HCT116 (cell line): ENCODE measurements around the gene RPTOR. TPM values are rescaled to one million over a fixed set of nuclear protein-coding genes. Genes with fewer than 3 reads are reported as not detected.

ENCODE experiments used
- ATAC-seq: fragments of 200-7000 bp; cut with Tn5 transposase; 2 replicates; pipeline ENCODE4 v1.9.1; 2020; ENCODE audit warnings: mild to moderate bottlenecking, moderate library complexity
- BruUV-seq: library from RNA; stranded (reverse); fragments of 400-500 nt; replicated peaks from 2 replicates; lab custom pipeline; 2021; lab: Mats Ljungman, UMichigan
- CTCF ChIA-PET: fragments of 300-600 bp; sonication (Branson Sonifier 250); formaldehyde crosslinking; loops from one replicate; lab custom pipeline; 2021; ENCODE audit warnings: antibody characterized with exemption; lab: Charles Lee
- POLR2A ChIA-PET: fragments of 300-600, 350-600 bp; sonication (Branson Sonifier 250); formaldehyde crosslinking; loops from one replicate; lab custom pipeline; 2021; ENCODE audit warnings: antibody characterized with exemption; lab: Charles Lee
- RAD21 ChIA-PET, 2 experiments: fragments of 300-600 bp; sonication (Branson Sonifier 250); formaldehyde crosslinking; loops; one replicate each; lab custom pipeline; 2023; ENCODE audit warnings: low total read pairs in 2 of 2; ENCODE audit not compliant: uncharacterized antibody in 2 of 2, unreplicated experiment in 2 of 2, low non-redundant PET in 1 of 2; lab: Charles Lee
- DNase-seq: peaks from one replicate; pipeline ENCODE4 v3.0.0-alpha.2; 2010; ENCODE audit warnings: low read depth, low spot score
- H2AFZ ChIP-seq: fragments of 200-600 bp; shearing (Covaris generic), sonication (generic); 2 replicates; pipeline ENCODE4 v1.6.1; 2017; ENCODE audit warnings: low read depth, mixed run types, mixed read lengths, antibody characterized with exemption, low read length; ENCODE audit not compliant: poor library complexity, severe bottlenecking
- H3K27ac ChIP-seq: 2 replicates; pipeline ENCODE4 v1.5.1; 2012; ENCODE audit warnings: low read depth, low read length
- H3K27me3 ChIP-seq: fragments of 200-600 bp; sonication (generic); 2 replicates; pipeline ENCODE4 v1.6.1; 2016; ENCODE audit warnings: mixed run types, low read length, mixed read lengths; ENCODE audit not compliant: insufficient read depth
- H3K36me3 ChIP-seq, 2 experiments: fragments of 200-500 bp in 1 of 2; fragments of 200-600 bp in 1 of 2; sonication (Bioruptor generic) in 1 of 2; sonication (generic) in 1 of 2; 2 replicates each; pipeline versions ENCODE4 v1.5.1 to v1.6.1; 2014 to 2016; ENCODE audit warnings: low read length in 2 of 2, inconsistent platforms in 1 of 2, mixed read lengths in 1 of 2, mixed run types in 1 of 2; ENCODE audit not compliant: insufficient read depth in 2 of 2, control insufficient read depth in 1 of 2
- H3K4me1 ChIP-seq, 2 experiments: fragments of 200-600 bp in 1 of 2; sonication (generic) in 1 of 2; 2 replicates each; pipeline versions ENCODE4 v1.5.1 to v1.6.1; 2012 to 2017; ENCODE audit warnings: low read length in 2 of 2, inconsistent platforms in 1 of 2, mild to moderate bottlenecking in 1 of 2, mixed read lengths in 1 of 2, mixed run types in 1 of 2, moderate library complexity in 1 of 2; ENCODE audit not compliant: insufficient read depth in 2 of 2, control insufficient read depth in 1 of 2
- H3K4me2 ChIP-seq: fragments of 200-600 bp; sonication (generic); 2 replicates; pipeline ENCODE4 v1.6.1; 2017; ENCODE audit warnings: mixed run types, low read length, mixed read lengths
- H3K4me3 ChIP-seq, 2 experiments: fragments of 200-600 bp in 1 of 2; sonication (generic) in 1 of 2; replicated peaks in 1 of 2; 2 replicates each; pipeline ENCODE4 v1.5.1; 2011 to 2016; ENCODE audit warnings: low read length in 2 of 2, control low read depth in 1 of 2, low read depth in 1 of 2, mild to moderate bottlenecking in 1 of 2, mixed read lengths in 1 of 2, mixed run types in 1 of 2
- H3K79me2 ChIP-seq: fragments of 200-600 bp; sonication (generic); 2 replicates; pipeline ENCODE4 v1.6.1; 2017; ENCODE audit warnings: mild to moderate bottlenecking, mixed run types, low read length, moderate library complexity, mixed read lengths; ENCODE audit not compliant: insufficient read depth
- H3K9ac ChIP-seq: fragments of 200-600 bp; sonication (generic); 2 replicates; pipeline ENCODE4 v1.6.1; 2016; ENCODE audit warnings: low read length, mixed read lengths
- H3K9me2 ChIP-seq: fragments of 200-600 bp; sonication (generic), shearing (Covaris generic); 2 replicates; pipeline ENCODE4 v1.6.1; 2017; ENCODE audit warnings: mixed run types, mild to moderate bottlenecking, moderate library complexity; ENCODE audit not compliant: insufficient read depth
- H3K9me3 ChIP-seq, 2 experiments: fragments of 200-500 bp in 1 of 2; fragments of 200-600 bp in 1 of 2; sonication (Bioruptor generic) in 1 of 2; sonication (generic) in 1 of 2; 2 replicates each; pipeline ENCODE4 v1.6.1; 2014 to 2017; ENCODE audit warnings: low read length in 2 of 2, mixed read lengths in 2 of 2, inconsistent platforms in 1 of 2, low read depth in 1 of 2, mild to moderate bottlenecking in 1 of 2, mixed run types in 1 of 2, moderate library complexity in 1 of 2; ENCODE audit not compliant: control insufficient read depth in 1 of 2, insufficient read depth in 1 of 2
- H4K20me1 ChIP-seq: fragments of 200-600 bp; sonication (generic), shearing (Covaris generic); 2 replicates; pipeline ENCODE4 v1.6.1; 2017; ENCODE audit warnings: mixed run types, mild to moderate bottlenecking, moderate library complexity; ENCODE audit not compliant: insufficient read depth
- EGR1 ChIP-seq: IDR thresholded peaks from 2 replicates; pipeline ENCODE4 v1.6.1; 2012; ENCODE audit warnings: low read depth
- EZH2 ChIP-seq: fragments of 200-600 bp; sonication (generic); IDR thresholded peaks from 2 replicates; pipeline ENCODE4 v1.6.1; 2017; ENCODE audit warnings: antibody characterized with exemption, mixed run types
- JUND ChIP-seq: IDR thresholded peaks from 2 replicates; pipeline ENCODE4 v1.6.1; 2012
- RAD21 ChIP-seq: IDR thresholded peaks from 2 replicates; pipeline ENCODE4 v1.6.1; 2012; ENCODE audit warnings: low read depth, mild to moderate bottlenecking
- SP1 ChIP-seq: IDR thresholded peaks from 2 replicates; pipeline ENCODE4 v1.6.1; 2012; ENCODE audit warnings: low read depth
- ZFX ChIP-seq: fragments of 450-650 bp; IDR thresholded peaks from 2 replicates; pipeline ENCODE4 v1.6.1; 2017
- intact Hi-C: fragments of 100-400 bp; cut with micrococcal nuclease; formaldehyde crosslinking; loops from 2 replicates; pipeline ENCODE4 v1.10.0; 2022
- total RNA-seq: library from RNA; stranded (reverse); gene quantifications from one replicate; pipeline ENCODE4 v1.2.1, GENCODE V29; 2021; ENCODE audit not compliant: unreplicated experiment
- TF ChIP-seq, protein P1 (sequence below): IDR thresholded peaks from 2 replicates; pipeline ENCODE4 v1.6.1; 2011; ENCODE audit warnings: mild to moderate bottlenecking, low read length, moderate library complexity; ENCODE audit not compliant: insufficient replicate concordance; ENCODE audit errors: extremely low read depth
- TF ChIP-seq, protein P2 (sequence below): IDR thresholded peaks from 2 replicates; pipeline ENCODE4 v1.6.1; 2012; ENCODE audit warnings: low read depth
- TF ChIP-seq, protein P3 (sequence below), 3 experiments: fragments of 200-600 bp in 1 of 3; sonication (generic) in 1 of 3; IDR thresholded peaks in 2 of 3; conservative IDR thresholded peaks in 1 of 3; 2 replicates each; pipeline ENCODE4 v1.5.1; 2012 to 2017; ENCODE audit warnings: low read depth in 2 of 3, low read length in 2 of 3, antibody characterized with exemption in 1 of 3, borderline replicate concordance in 1 of 3, control low read depth in 1 of 3, mild to moderate bottlenecking in 1 of 3, mixed read lengths in 1 of 3, mixed run types in 1 of 3, moderate library complexity in 1 of 3; ENCODE audit not compliant: insufficient read depth in 1 of 3

RPTOR gene
- total RNA-seq, 1 experiment from 2014 or later: 69.5 TPM

DNA sequence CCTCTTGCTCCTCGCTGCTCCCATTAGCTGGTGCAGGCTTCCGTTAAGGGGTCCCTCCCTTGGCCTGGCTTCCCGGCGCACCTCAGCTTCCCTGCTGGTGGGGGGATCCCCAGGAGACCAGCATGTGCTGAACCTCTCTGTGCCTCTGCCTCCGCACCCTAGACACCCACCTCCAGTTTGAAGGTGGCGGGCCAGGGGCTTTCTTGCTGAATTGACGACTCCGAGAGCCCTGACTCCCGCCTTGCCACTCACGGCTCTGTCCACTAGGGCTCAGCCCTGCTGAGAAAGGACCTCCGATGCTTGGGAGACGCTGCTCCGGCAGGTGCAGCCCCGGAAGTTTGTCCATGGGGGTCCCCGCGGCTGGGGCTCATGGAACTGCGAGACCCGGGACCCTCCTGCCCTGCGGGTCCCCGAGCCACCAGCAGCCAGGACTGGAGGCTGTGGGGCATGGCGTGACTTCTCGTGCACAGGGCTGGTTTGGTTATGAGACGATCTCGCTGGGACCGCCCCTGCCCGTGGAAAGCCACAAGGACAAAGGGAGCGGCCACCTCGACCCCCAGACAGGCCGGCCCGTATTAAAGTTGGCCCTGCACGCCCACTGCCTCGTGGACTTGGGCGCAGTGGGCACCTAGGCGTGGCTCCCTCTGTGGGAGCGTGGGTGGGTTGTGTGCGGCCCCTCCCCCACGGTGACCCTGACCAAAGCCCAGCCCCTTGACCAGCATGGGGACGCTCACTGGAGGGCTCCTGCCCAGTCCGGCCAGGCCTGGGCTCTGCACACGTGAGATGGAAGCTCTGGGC is 455.1 kb downstream of the RPTOR start:
- Histone ChIP-seq H3K4me2 (no peak overlapping the region), H3K9me3 (no peaks in the 10 kb centered on the region), H3K36me3 (peaks cover 24 to 36% of the 10 kb centered on the region in 2 experiments; a peak in 3 of 4 replicates), H4K20me1 (no peaks in the 10 kb centered on the region), H3K27ac (no peak overlapping the region), H3K4me3 (no peak overlapping the region), H3K9ac (no peak overlapping the region), H2AFZ (no peak overlapping the region), H3K4me1 (peaks cover 8 to 16% of the 10 kb centered on the region in 2 experiments), H3K27me3 (peaks cover 10% of the 10 kb centered on the region), H3K79me2 (no peaks in the 10 kb centered on the region), H3K9me2 (no peaks in the 10 kb centered on the region)
- ChIA-PET RAD21 (no interaction called here), CTCF (no interaction called here), POLR2A (no interaction called here)
- no TSS peak for BruUV-seq
- DNase-seq (no peak), ATAC-seq (no peak)
- TF ChIP-seq EGR1 (no peak), SP1 (no peak), JUND (no peak), RAD21 (no peak), ZFX (no peak), EZH2 (no peak)
- TF ChIP-seq, protein P1, sequence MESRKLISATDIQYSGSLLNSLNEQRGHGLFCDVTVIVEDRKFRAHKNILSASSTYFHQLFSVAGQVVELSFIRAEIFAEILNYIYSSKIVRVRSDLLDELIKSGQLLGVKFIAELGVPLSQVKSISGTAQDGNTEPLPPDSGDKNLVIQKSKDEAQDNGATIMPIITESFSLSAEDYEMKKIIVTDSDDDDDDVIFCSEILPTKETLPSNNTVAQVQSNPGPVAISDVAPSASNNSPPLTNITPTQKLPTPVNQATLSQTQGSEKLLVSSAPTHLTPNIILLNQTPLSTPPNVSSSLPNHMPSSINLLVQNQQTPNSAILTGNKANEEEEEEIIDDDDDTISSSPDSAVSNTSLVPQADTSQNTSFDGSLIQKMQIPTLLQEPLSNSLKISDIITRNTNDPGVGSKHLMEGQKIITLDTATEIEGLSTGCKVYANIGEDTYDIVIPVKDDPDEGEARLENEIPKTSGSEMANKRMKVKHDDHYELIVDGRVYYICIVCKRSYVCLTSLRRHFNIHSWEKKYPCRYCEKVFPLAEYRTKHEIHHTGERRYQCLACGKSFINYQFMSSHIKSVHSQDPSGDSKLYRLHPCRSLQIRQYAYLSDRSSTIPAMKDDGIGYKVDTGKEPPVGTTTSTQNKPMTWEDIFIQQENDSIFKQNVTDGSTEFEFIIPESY: no peak
- TF ChIP-seq, protein P2, sequence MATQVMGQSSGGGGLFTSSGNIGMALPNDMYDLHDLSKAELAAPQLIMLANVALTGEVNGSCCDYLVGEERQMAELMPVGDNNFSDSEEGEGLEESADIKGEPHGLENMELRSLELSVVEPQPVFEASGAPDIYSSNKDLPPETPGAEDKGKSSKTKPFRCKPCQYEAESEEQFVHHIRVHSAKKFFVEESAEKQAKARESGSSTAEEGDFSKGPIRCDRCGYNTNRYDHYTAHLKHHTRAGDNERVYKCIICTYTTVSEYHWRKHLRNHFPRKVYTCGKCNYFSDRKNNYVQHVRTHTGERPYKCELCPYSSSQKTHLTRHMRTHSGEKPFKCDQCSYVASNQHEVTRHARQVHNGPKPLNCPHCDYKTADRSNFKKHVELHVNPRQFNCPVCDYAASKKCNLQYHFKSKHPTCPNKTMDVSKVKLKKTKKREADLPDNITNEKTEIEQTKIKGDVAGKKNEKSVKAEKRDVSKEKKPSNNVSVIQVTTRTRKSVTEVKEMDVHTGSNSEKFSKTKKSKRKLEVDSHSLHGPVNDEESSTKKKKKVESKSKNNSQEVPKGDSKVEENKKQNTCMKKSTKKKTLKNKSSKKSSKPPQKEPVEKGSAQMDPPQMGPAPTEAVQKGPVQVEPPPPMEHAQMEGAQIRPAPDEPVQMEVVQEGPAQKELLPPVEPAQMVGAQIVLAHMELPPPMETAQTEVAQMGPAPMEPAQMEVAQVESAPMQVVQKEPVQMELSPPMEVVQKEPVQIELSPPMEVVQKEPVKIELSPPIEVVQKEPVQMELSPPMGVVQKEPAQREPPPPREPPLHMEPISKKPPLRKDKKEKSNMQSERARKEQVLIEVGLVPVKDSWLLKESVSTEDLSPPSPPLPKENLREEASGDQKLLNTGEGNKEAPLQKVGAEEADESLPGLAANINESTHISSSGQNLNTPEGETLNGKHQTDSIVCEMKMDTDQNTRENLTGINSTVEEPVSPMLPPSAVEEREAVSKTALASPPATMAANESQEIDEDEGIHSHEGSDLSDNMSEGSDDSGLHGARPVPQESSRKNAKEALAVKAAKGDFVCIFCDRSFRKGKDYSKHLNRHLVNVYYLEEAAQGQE: no peak
- TF ChIP-seq, protein P3, sequence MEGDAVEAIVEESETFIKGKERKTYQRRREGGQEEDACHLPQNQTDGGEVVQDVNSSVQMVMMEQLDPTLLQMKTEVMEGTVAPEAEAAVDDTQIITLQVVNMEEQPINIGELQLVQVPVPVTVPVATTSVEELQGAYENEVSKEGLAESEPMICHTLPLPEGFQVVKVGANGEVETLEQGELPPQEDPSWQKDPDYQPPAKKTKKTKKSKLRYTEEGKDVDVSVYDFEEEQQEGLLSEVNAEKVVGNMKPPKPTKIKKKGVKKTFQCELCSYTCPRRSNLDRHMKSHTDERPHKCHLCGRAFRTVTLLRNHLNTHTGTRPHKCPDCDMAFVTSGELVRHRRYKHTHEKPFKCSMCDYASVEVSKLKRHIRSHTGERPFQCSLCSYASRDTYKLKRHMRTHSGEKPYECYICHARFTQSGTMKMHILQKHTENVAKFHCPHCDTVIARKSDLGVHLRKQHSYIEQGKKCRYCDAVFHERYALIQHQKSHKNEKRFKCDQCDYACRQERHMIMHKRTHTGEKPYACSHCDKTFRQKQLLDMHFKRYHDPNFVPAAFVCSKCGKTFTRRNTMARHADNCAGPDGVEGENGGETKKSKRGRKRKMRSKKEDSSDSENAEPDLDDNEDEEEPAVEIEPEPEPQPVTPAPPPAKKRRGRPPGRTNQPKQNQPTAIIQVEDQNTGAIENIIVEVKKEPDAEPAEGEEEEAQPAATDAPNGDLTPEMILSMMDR (IDR thresholded peaks at IDR 0.05 in 2 of 3, conservative IDR thresholded peaks at IDR 0.05 in 1 of 3; ENCODE audit: borderline replicate concordance in 1 of 3, insufficient read depth in 1 of 3, low read depth in 2 of 3, low read length in 2 of 3): no peak
- intact Hi-C loops: no loop called here
